ENCODE data around the gene FXYD1.

GRCh38 chr19:35094656-35095055 lies 44.0 kb upstream of the FXYD1 start:
- no peak for TF ChIP-seq CTCF (IDR thresholded peaks at IDR 0.05; ENCODE audit: insufficient read depth, low read depth, low read length)
- no peak for TF ChIP-seq EZH2 (IDR thresholded peaks at IDR 0.05; ENCODE audit: insufficient read depth, low read length)
